Measurements from ENCODE around the gene MPHOSPH6.

- no peak for TF ChIP-seq CTCF (IDR thresholded peaks at IDR 0.05; ENCODE audit: insufficient read depth, low read length)
- TF ChIP-seq REST (IDR thresholded peaks at IDR 0.05; ENCODE audit: insufficient replicate concordance, low read depth), result no peak
Measured at GRCh38 chr16:82177555-82177954, 7.5 kb upstream of the MPHOSPH6 start.

All from HL-60 (cell line).